Measurements from ENCODE around the gene ATE1. TPM values are rescaled to one million over a fixed set of nuclear protein-coding genes. Genes with fewer than 3 reads are reported as not detected.
"Not testable (repeated sequence)": the region's sequence is repeated elsewhere in the genome, so short reads cannot be mapped to it uniquely, and the experiment has no call there.

ATE1 gene
- total RNA-seq, 1 donor from 2014 or later, result 26.0 TPM

DNA sequence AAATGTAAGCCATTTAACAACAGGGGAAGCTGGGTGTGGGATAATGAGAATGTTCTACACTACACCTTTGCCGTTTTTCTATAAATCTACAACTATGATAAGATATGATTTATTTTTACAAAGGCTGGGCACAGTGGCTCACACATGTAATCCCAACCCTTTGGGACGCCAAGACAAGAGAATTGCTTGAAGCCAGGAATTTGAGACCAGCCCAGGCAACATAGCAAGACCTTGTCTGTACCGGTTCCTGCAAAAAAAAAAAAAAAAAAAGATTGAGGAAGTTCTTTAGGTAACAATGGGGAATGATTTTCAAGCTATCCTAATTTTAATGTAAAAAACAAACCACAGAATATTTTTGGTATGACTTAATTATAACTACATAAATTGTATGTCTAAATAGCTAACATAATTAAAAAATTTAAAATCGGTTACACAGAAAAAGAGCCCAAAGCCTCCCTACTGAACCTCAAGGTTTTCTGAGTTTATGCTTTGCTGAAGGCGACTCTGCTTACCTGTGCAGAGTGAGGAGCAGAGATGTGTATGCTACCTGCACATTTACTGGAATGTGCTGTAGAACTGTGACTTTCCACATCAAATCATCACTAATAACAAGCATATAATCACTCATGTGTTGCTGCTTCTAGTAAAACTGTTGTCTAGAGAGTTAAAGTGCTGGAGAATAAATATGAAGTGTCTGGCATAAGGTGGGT, 163.4 kb downstream of the ATE1 start:
- H3K36me3 ChIP-seq, result no peaks in the 10 kb centered on the region
- no peak overlapping the region for H3K27ac ChIP-seq
- peaks cover 13% of the 10 kb centered on the region for H3K9me3 ChIP-seq
- H3K4me3 ChIP-seq, result no peak overlapping the region
- no peaks in the 10 kb centered on the region for H3K4me1 ChIP-seq
- no peak for TF ChIP-seq CTCF (IDR thresholded peaks at IDR 0.05)
- DNase-seq (no peak), ATAC-seq (no peak)
- intact Hi-C loops (cut with DNase I), result no loop called here
- H3K27me3 ChIP-seq (ENCODE audit: low read depth), result no peaks in the 10 kb centered on the region

- H3K27me3 ChIP-seq (ENCODE audit: low read depth); DNase-seq; H3K36me3 ChIP-seq; intact Hi-C loops (cut with DNase I); ATAC-seq; H3K4me1 ChIP-seq; H3K4me3 ChIP-seq; H3K27ac ChIP-seq: not testable (repeated sequence)
- H3K9me3 ChIP-seq, result peaks cover 42% of the 10 kb centered on the region
These were observed 170.6 kb downstream of the ATE1 start for GRCh38 chr10:121757241-121757640.

DNA sequence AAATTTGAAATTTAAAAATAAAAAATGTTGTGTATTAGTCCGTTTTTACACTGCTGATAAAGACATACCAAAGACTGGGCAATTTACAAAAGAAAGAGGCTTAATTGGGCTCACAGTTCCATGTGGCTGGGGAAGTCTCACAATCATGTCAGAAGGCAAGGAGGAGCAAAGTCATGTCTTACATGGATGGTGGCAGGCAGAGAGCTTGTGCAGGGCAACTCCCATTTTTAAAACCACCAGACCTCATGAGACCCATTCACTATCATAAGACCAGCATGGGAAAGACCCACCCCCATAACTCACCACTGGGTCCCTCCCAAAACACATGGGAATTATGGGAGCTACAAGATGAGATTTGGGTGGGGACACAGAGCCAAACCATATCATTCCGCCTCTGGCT, 172.3 kb downstream of the ATE1 start:
- H3K27me3 ChIP-seq (ENCODE audit: low read depth); H3K36me3 ChIP-seq; H3K27ac ChIP-seq; intact Hi-C loops (cut with DNase I); DNase-seq; H3K4me3 ChIP-seq; ATAC-seq; H3K4me1 ChIP-seq: not testable (repeated sequence)
- H3K9me3 ChIP-seq, result peaks cover 37% of the 10 kb centered on the region

GRCh38 chr10:121754666-121755065, 173.2 kb downstream of the ATE1 start:
- Histone ChIP-seq H3K27ac (no peak overlapping the region), H3K36me3 (no peaks in the 10 kb centered on the region), H3K4me1 (no peaks in the 10 kb centered on the region), H3K9me3 (peaks cover 30% of the 10 kb centered on the region), H3K27me3 (ENCODE audit: low read depth) (no peaks in the 10 kb centered on the region), H3K4me3 (no peak overlapping the region)
- DNase-seq (no peak), ATAC-seq (no peak)
- intact Hi-C loops (cut with DNase I), result no loop called here
- no peak for TF ChIP-seq CTCF (IDR thresholded peaks at IDR 0.05)

DNA sequence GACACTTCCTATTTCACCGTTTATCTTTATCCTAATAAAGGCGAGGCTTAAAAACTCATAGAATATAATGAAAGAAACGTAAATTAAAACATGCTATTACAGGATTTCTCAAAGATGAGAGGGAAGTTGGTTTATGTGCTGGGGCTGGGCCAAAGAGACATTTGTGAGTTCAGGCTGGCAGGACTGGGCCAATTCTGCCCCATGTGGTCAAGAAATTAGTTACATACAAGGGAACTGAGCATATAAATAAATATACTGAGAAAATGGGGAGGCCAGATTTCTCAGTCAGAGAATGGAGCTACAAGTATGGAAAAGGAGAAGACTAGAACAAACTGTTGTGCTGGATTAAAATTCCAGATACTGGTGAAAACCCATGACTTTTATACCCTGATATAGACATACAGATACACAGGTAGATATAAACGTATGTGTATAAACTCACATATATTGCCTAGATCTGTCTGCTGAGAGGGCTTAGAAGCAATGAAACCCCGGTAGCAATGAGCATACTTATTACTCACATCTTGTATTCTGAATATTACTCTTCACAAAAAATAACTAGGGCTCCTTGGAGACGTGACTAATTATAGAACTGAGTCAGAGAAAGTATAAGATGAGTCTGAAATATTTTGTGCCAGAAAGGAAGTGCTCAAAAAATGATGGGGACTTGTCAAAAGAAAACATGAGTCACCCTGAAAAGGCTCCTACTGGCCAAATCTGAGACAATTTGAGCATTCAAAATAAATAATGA, 173.9 kb downstream of the ATE1 start:
- intact Hi-C loops (cut with DNase I), result no loop called here
- no peaks in the 10 kb centered on the region for H3K36me3 ChIP-seq
- no peak overlapping the region for H3K4me3 ChIP-seq
- H3K27me3 ChIP-seq (ENCODE audit: low read depth), result no peaks in the 10 kb centered on the region
- no peak overlapping the region for H3K27ac ChIP-seq
- peaks cover 24% of the 10 kb centered on the region for H3K9me3 ChIP-seq
- TF ChIP-seq CTCF (IDR thresholded peaks at IDR 0.05), result no peak
- no peaks in the 10 kb centered on the region for H3K4me1 ChIP-seq
- ATAC-seq, result no peak
- DNase-seq, result no peak

- TF ChIP-seq CTCF (IDR thresholded peaks at IDR 0.05), result no peak
- H3K9me3 ChIP-seq, result peaks cover 2% of the 10 kb centered on the region
These were observed 176.6 kb downstream of the ATE1 start for GRCh38 chr10:121751191-121751760.

More at GRCh38 chr10:121751191-121751760, 176.6 kb downstream of the ATE1 start:
- no peaks in the 10 kb centered on the region for H3K36me3 ChIP-seq
- H3K27me3 ChIP-seq (ENCODE audit: low read depth), result no peaks in the 10 kb centered on the region
- H3K4me3 ChIP-seq, result no peak overlapping the region
- no peak for ATAC-seq
- intact Hi-C loops (cut with DNase I), result no loop called here
- H3K27ac ChIP-seq, result no peak overlapping the region
- DNase-seq, result no peak
- H3K4me1 ChIP-seq, result no peaks in the 10 kb centered on the region

All from lower lobe of right lung (tissue), 2 donors.